HT1080 (cell line): Measurements from ENCODE around the gene MAPK13. TPM values are rescaled to one million over a fixed set of nuclear protein-coding genes. Genes with fewer than 3 reads are reported as not detected.
A peak's percentile ranks its signal among the peaks of the same experiment; 100 is the strongest.
"Not testable (repeated sequence)": the region's sequence is repeated elsewhere in the genome, so short reads cannot be mapped to it uniquely, and the experiment has no call there.

Experiments used
- DNase-seq: peaks from one replicate; pipeline ENCODE4 v3.0.0-alpha.2; 2015; ENCODE audit warnings: low read depth
- polyA plus RNA-seq, 2 experiments: library from polyadenylated mRNA; depleted of rRNA; stranded (reverse); fragments of >200 nt; gene quantifications; 2 replicates each; pipeline ENCODE4 v1.2.3, GENCODE V29; 2015
- total RNA-seq: library from RNA; depleted of rRNA; stranded (reverse); fragments of >200 nt; shearing (Covaris generic); gene quantifications from 2 replicates; pipeline ENCODE4 v1.2.3, GENCODE V29; 2014; rRNA removed

The MAPK13 gene
- total RNA-seq, result 0.60 and 1.0 TPM in 2 replicates
- polyA plus RNA-seq (2015; cell fraction: cytosol; rRNA removed), result 0.32 and 0.42 TPM in 2 replicates
- polyA plus RNA-seq (2015; cell fraction: nucleus; rRNA removed), result 7.2 and 8.4 TPM in 2 replicates

- DNase-seq, result no peak
Observed at GRCh38 chr6:36129941-36130666, at the start of gene MAPK13. Gene MAPK13 (plus strand): TSS chr6:36130513. CDS start chr6:36130583, 70 bp downstream.

DNA sequence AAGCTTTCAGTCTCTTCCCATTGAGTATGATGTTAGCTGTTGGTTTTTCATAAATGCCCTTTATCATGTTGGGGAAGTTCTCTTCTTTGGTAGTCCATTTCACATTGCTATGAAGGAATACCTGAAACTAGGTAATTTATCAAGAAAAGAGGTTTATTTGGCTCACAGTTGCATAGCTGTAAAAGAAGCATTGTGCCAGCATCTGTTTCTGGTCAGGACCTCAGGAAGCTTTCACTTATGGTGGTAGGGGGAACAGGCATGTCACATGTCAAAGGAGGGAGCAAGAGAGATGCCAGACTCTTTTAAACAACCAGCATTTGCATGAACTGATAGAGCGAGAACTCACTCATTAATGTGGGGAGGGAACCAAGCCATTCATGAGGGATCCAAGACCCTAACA lies 48.0 kb upstream of the MAPK13 start:
- no peak for DNase-seq

- no peak for DNase-seq
Observed at GRCh38 chr6:36083446-36083845, 46.9 kb upstream of the MAPK13 start.

DNA sequence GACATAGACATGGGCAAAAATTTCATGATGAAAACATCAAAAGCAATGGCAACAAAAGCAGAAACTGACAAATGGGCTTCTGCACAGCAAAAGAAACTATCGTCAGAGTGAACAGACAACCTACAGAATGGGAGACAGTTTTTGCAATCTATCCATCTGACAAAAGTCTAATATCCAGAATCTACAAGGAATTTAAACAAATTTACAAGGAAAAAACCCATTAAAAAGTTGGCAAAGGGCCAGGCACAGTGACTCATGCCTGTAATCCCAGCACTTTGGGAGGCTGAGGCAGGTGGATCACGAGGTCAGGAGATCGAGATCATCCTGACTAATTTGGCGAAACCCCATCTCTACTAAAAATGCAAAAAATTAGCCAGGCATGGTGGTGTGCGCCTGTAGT lies 42.1 kb upstream of the MAPK13 start:
- not testable (repeated sequence) for DNase-seq

- no peak for DNase-seq
Observed at GRCh38 chr6:36089048-36089447, 41.3 kb upstream of the MAPK13 start.

DNA sequence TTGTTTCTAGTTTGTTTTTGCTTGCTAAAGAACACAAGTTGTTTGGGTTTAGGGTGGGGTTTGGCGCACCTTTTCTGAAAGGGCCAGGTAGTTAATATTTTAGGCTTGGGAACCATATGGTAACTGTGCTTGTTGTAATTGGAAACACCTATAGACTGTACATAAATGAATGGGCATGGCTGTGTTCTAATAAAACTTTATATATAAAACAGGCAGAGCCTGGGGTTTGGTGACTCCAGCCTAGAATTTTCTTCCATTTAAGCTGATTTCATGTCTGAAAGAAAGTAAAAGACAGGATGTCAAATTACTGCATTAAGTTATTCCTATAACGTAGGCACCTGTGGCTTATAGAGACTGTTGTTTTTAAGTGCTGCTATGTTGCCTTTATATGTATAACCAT lies 36.1 kb upstream of the MAPK13 start:
- DNase-seq, result no peak

DNA sequence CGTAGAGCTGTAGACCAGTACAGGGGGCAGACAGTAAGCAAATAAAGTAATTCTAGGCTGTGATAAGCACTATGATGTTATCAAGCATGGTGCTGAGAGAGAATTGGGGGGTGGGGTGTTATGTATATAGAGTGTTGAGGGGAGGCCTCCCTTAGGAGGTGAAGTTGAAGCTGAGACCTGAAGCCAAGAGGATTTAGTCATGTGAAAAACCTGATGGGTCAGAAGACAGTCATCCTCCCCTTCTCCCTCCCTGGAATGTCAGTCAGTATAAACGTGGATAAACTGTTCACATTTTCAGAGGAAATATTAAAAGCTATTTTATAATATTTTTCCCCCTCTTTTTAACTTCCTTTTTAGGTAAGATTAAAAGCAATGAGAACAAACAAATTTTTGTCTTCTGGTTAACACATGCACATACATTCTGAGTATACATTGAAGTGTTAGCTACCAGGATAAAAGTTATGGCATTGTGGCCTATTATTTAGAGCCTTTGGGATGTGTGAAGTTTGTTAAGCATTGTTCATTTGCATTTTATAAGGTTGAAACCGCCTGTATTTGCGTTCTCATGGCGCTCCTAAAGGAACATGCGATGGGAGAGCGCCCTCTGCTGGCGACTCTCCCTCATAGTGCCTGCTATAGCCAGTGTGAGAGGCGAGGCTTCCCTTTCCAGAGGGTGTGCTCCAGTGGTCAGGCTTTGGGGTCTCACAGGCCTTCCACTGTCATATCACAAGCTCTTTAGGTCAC lies 35.4 kb upstream of the MAPK13 start:
- peak; percentile 63 for DNase-seq

DNA sequence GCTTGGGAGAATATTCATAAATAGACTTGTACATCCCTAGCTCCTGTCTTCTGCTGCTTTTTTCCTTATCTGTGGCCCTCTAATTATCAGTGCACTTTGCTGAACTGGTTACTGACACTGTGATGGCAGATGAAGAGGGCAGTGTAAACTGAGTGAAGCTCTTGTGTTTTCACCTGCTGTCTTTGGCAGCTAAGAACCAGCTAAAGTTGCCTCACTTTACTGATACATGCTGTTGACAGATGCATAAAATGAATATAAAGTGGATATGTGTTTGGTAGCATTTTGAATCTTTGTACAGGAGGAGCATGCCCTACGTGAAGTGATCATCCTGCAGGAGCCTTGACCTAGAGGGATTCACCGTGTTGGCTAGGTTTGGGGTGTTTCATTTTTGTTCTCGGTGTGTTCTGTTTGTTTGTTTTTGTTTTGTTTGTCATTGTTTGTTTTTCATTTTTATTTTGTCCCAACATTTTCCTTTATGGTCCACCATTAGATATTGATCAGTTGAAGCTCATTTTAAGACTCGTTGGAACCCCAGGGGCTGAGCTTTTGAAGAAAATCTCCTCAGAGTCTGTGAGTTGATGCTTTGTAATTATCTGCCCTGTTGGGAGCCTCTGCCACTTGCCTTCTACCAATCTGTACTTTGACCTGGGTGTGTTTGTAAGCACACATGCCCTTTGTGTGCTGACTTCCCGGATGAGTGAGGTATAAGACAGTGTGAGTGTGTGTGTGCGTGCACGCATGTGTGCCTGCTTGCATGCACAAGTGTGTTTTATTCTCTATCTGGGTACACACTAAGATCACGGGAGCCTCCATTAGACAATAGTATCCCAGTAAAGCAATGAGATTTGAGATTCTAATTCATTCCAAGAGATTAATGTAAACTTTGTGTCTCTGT lies 34.6 kb upstream of the MAPK13 start:
- DNase-seq, result no peak

DNA sequence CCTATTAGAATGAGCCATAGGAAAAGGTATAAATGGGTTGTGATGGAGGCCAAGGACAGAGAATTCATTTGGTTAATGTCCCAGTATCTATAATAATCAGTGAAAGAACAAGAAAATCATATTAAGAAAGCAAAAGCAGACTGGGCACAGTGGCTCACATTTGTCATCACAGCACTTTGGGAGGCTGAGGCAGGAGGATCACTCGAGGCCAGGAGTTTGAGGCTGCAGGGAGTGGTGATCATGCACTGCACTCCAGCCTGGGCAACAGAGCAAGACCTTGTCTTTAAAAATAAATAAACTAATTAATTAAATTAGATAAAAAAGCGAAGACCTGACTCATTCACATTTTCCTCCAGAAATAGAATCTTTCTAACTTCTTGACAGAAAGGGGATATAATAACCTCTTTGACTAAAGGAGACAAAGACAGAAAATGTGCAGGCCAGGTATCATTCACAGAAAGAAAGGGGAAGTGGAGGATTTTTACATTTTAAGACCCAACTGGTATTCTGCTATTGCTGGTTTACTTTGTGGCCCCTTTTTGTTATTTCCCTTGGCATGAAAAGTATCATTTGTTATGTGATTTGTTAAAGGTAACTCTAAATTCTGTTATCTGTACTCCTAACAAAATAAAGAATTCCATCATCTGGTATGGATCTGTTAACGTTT lies 31.9 kb upstream of the MAPK13 start:
- DNase-seq, result no peak

GRCh38 chr6:36098920-36099647 lies 31.2 kb upstream of the MAPK13 start:
- DNase-seq, result no peak

- DNase-seq, result no peak
Observed at GRCh38 chr6:36099869-36100483, 30.3 kb upstream of the MAPK13 start.

- no peak for DNase-seq
Observed at GRCh38 chr6:36101691-36102090, 28.6 kb upstream of the MAPK13 start.

DNA sequence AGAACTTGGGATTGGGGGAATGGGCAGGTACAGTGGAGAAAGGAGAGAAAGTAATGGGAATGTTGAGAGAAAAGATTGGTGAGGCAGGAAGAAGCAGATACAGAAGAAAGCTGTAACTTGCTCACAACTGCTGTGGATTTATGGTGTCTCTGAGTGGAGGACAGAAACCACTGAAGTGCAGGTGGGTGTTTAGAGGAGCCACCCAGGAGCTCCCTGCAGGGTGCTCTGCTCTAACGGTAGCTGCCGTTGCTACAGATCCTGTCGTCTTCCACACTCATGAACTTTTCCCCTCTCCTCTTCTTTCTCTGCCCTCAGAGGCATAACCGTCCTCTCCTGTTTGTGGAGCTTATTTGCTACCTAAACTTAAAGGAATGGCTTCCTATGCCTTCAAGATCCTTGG lies 27.5 kb upstream of the MAPK13 start:
- DNase-seq, result no peak

- DNase-seq, result no peak
Observed at GRCh38 chr6:36104836-36105235, 25.5 kb upstream of the MAPK13 start.

GRCh38 chr6:36109092-36109491 lies 21.2 kb upstream of the MAPK13 start:
- DNase-seq, result no peak

- no peak for DNase-seq
Observed at GRCh38 chr6:36110050-36110449, 20.3 kb upstream of the MAPK13 start.

- DNase-seq, result no peak
Observed at GRCh38 chr6:36110863-36111262, 19.4 kb upstream of the MAPK13 start.

- no peak for DNase-seq
Observed at GRCh38 chr6:36111526-36111925, 18.8 kb upstream of the MAPK13 start.

DNA sequence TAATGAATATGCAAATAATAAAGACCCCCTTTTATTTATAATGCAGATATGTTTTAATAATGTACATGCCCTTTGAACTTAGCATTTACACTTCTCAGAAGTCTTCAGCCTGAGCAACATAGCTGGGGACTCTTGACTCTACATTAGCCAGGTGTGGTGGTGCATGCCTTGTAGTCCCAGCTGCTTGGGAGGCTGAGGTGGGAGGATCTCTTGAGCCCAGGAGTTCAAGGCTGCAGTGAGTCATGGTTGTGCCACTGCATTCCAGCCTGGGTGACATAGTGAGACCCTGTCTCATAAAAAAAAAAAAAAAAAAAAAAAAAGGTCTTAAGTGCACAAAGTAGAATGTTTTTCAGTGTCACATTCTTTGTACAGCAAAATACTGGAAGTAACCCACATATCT lies 17.3 kb upstream of the MAPK13 start:
- peak; percentile 20 for DNase-seq

- DNase-seq, result no peak
Observed at GRCh38 chr6:36113703-36114102, 16.6 kb upstream of the MAPK13 start.
